Neural crest cell (in vitro differentiated cells): ENCODE data around the gene DOK6. TPM values are rescaled to one million over a fixed set of nuclear protein-coding genes. Genes with fewer than 3 reads are reported as not detected.

Experiments
- DNase-seq: peaks from one replicate; pipeline ENCODE4 v3.0.0; 2021; ENCODE audit warnings: low read depth, mixed read lengths, low spot score
- H3K27ac Mint-ChIP-seq: one replicate; pipeline ENCODE4 v1.8.0; 2021; ENCODE audit warnings: mild to moderate bottlenecking, mixed read lengths; ENCODE audit not compliant: unreplicated experiment
- H3K27me3 Mint-ChIP-seq: 2 replicates; pipeline ENCODE4 v1.8.0; 2021; ENCODE audit warnings: low read depth, mild to moderate bottlenecking, mixed read lengths
- H3K36me3 Mint-ChIP-seq: 2 replicates; pipeline ENCODE4 v1.8.0; 2021; ENCODE audit warnings: low read depth, mild to moderate bottlenecking, mixed read lengths
- H3K4me1 Mint-ChIP-seq: 2 replicates; pipeline ENCODE4 v1.8.0; 2021; ENCODE audit warnings: mixed read lengths
- H3K4me3 Mint-ChIP-seq: one replicate; pipeline ENCODE4 v1.8.0; 2021; ENCODE audit warnings: mild to moderate bottlenecking, mixed read lengths
- H3K9me3 Mint-ChIP-seq: 2 replicates; pipeline ENCODE4 v1.8.0; 2021; ENCODE audit warnings: mixed read lengths
- CTCF ChIP-seq: fragments of 200-600 bp; sonication (generic); conservative IDR thresholded peaks from 2 replicates; pipeline ENCODE4 v1.5.0; 2021; ENCODE audit warnings: antibody characterized with exemption, mild to moderate bottlenecking
- total RNA-seq: library from RNA; stranded (reverse); gene quantifications from 2 replicates; pipeline ENCODE4 v1.2.1, GENCODE V29; 2021

DOK6 gene
- total RNA-seq, 1 donor from 2014 or later, result 3.6 TPM

GRCh38 chr18:69495841-69496533 is 95.3 kb downstream of the DOK6 start:
- no peaks in the 10 kb centered on the region for H3K27me3 Mint-ChIP-seq

GRCh38 chr18:69518989-69519388 is 118.3 kb downstream of the DOK6 start:
- no peaks in the 10 kb centered on the region for H3K27me3 Mint-ChIP-seq

More at GRCh38 chr18:69495841-69496533, 95.3 kb downstream of the DOK6 start:
- Mint-ChIP-seq H3K4me1 (no peaks in the 10 kb centered on the region), H3K9me3 (peaks cover 2% of the 10 kb centered on the region), H3K36me3 (peaks cover 2% of the 10 kb centered on the region), H3K27ac (no peak overlapping the region), H3K4me3 (no peak overlapping the region)
- no peak for DNase-seq
- TF ChIP-seq CTCF, result no peak

GRCh38 chr18:69523582-69523981 is 122.9 kb downstream of the DOK6 start:
- no peaks in the 10 kb centered on the region for H3K9me3 Mint-ChIP-seq
- H3K27ac Mint-ChIP-seq, result no peak overlapping the region
- H3K36me3 Mint-ChIP-seq, result no peaks in the 10 kb centered on the region
- DNase-seq, result no peak
- H3K27me3 Mint-ChIP-seq, result no peaks in the 10 kb centered on the region
- no peak for TF ChIP-seq CTCF
- H3K4me3 Mint-ChIP-seq, result no peak overlapping the region
- H3K4me1 Mint-ChIP-seq, result no peaks in the 10 kb centered on the region

More at GRCh38 chr18:69518989-69519388, 118.3 kb downstream of the DOK6 start:
- Mint-ChIP-seq H3K4me1 (no peaks in the 10 kb centered on the region), H3K36me3 (no peaks in the 10 kb centered on the region), H3K4me3 (no peak overlapping the region), H3K27ac (no peak overlapping the region), H3K9me3 (no peaks in the 10 kb centered on the region)
- no peak for DNase-seq
- no peak for TF ChIP-seq CTCF

- H3K27me3 Mint-ChIP-seq, result no peaks in the 10 kb centered on the region
- H3K36me3 Mint-ChIP-seq, result no peaks in the 10 kb centered on the region
- H3K4me1 Mint-ChIP-seq, result no peaks in the 10 kb centered on the region
- TF ChIP-seq CTCF, result no peak
- DNase-seq, result no peak
- H3K27ac Mint-ChIP-seq, result no peak overlapping the region
- H3K9me3 Mint-ChIP-seq, result peaks cover 2% of the 10 kb centered on the region
- H3K4me3 Mint-ChIP-seq, result no peak overlapping the region
Observed at GRCh38 chr18:69528435-69528834, 127.7 kb downstream of the DOK6 start.

GRCh38 chr18:69529151-69529550 is 128.5 kb downstream of the DOK6 start:
- no peak overlapping the region for H3K27ac Mint-ChIP-seq

More at GRCh38 chr18:69529151-69529550, 128.5 kb downstream of the DOK6 start:
- Mint-ChIP-seq H3K27me3 (no peaks in the 10 kb centered on the region), H3K4me3 (no peak overlapping the region), H3K4me1 (no peaks in the 10 kb centered on the region), H3K36me3 (no peaks in the 10 kb centered on the region), H3K9me3 (peaks cover 2% of the 10 kb centered on the region)
- no peak for TF ChIP-seq CTCF
- DNase-seq, result no peak
